Central memory CD4-positive, alpha-beta T cell (primary cell): ENCODE measurements around the gene ACOT6.
"Not testable (repeated sequence)": the region's sequence is repeated elsewhere in the genome, so short reads cannot be mapped to it uniquely, and the experiment has no call there.

Source experiments
- DNase-seq: peaks from one replicate; pipeline ENCODE4 v3.0.0; 2022

The ACOT6 gene

GRCh38 chr14:73602994-73603393, 9.3 kb upstream of the ACOT6 start:
- DNase-seq: no peak

DNA sequence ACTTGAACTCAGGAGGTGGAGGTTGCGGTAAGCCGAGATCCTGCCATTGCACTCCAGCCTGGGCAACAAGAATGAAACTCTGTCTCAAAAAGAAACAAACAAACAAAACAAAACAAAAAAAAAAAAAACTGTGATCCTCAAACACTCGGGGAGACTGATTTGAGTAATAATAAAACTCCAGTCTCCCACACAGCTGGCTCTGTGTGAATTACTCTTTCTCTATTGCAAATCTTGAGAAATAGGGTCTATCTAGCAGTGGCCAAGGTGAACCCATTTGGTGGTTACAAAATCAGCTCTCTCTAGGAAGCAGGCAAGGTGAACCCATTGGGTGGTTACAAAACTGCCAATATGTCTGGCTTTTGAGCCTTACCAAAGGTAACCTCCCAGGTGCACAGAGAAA, 6.0 kb upstream of the ACOT6 start:
- no peak for DNase-seq

- no peak for DNase-seq
Observed at GRCh38 chr14:73607241-73607640, 5.1 kb upstream of the ACOT6 start.

GRCh38 chr14:73610687-73611086, 1.6 kb upstream of the ACOT6 start:
- no peak for DNase-seq

DNA sequence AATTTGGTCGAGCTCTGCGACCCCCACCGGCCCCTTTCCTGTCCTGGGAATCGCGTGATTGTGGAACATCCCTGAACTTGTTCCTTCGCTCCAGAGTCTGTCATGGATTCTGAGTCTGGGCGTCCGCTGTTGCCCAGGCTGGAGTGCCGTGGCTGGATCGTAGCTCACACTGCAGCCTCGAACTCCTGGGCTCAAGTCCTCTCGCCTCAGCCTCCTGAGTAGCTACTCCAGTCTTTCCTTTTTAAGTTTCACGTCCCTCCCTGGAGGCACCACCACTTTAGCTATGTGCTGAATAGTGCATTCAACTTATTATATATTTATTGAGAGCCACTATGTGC, 698 bp downstream of the ACOT6 start:
- no peak for DNase-seq

- DNase-seq: no peak
Observed at GRCh38 chr14:73613419-73613963, 1.2 kb downstream of the ACOT6 start.

DNA sequence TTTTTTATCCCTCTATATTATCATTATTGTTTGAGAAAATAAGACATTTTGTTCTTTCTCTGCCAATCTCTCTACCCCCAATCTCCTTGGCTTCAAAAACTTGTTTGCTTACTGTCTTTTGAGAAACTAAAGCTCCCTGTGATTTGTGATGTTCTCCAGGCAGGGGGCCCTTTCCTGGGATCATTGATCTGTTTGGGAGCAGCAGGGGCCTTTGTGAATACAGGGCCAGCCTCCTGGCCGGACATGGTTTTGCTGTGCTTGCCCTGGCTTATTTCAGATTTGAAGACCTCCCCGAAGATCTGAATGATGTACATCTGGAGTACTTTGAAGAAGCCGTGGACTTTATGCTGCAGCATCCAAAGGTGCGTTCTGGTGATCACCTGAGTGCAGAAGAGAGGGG, 4.5 kb downstream of the ACOT6 start:
- no peak for DNase-seq

DNA sequence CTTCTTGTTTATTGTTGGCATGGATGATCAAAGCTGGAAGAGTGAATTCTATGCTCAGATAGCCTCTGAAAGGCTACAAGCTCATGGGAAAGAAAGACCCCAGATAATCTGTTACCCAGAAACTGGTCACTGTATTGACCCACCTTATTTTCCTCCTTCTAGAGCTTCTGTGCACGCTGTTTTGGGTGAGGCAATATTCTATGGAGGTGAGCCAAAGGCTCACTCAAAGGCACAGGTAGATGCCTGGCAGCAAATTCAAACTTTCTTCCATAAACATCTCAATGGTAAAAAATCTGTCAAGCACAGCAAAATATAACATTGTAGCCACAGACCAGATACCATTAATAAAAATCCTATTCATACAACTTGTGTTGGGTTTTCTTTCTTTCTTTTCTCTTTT, 7.2 kb downstream of the ACOT6 start:
- DNase-seq: no peak

DNA sequence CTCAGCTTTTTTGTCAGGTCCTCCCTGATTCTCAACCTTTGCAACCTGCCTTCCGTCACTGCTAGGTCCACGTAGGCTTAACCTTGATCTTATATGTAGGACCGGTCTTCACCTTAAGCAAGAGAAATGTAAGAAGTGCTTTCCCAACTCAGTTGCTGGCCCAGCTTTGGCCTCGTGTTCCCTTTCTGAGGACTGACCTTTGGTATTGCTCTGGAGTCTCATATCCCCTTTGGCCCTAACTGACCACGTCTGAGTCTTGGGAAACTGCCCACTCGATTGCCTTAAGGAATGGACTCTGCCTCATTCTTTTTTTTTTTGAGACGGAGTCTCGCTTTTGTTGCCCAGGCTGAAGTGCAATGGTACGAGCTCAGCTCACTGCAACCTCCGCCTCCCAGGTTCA, 8.0 kb downstream of the ACOT6 start:
- DNase-seq: no peak

DNA sequence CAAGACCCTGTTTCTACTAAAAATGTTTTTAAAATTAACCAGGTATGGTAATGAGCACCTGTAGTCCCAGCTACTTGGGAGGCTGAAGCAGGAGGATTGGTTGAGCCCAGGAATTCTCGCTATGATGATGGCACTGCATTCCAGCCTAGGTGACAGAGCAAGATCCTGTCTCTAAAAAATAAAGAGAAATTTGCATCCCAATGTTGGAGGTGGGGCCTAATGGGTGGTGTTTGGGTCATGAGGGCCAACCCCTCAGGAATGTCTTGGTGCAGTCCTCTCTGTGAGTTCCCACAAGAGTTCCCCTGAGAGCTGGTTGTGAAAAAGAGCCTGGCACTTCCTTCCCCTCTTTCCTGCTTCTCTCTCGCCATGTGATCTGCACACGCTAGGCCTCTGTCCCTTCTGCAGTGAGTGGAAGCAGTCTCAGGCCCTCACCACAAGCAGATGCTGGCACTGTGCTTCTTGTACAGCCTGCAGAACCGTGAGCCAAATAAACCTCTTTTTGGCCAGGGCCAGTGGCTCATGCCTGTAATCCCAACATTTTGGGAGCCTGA, 11.3 kb downstream of the ACOT6 start:
- DNase-seq: no peak

DNA sequence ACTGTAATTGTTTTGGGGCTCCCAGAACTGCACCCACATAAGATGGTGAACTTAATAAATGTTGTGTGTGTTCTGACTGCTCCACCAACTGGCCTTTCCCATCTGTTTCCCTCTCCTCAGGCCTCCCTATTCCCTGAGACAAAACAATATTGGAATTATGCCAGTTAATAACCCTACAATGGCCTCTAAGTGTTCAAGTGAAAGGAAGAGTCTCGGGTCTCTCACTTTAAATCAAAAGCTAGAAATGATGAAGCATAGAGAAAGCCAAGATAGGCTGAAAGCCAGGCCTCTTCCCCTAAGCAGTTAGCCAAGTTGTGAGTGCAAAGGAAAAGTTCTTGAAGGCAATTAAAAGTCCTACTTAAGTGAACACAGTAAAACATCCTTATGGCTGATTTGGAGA, 13.4 kb downstream of the ACOT6 start:
- DNase-seq: no peak

- no peak for DNase-seq
Observed at GRCh38 chr14:73627151-73627558, 14.8 kb downstream of the ACOT6 start.

DNA sequence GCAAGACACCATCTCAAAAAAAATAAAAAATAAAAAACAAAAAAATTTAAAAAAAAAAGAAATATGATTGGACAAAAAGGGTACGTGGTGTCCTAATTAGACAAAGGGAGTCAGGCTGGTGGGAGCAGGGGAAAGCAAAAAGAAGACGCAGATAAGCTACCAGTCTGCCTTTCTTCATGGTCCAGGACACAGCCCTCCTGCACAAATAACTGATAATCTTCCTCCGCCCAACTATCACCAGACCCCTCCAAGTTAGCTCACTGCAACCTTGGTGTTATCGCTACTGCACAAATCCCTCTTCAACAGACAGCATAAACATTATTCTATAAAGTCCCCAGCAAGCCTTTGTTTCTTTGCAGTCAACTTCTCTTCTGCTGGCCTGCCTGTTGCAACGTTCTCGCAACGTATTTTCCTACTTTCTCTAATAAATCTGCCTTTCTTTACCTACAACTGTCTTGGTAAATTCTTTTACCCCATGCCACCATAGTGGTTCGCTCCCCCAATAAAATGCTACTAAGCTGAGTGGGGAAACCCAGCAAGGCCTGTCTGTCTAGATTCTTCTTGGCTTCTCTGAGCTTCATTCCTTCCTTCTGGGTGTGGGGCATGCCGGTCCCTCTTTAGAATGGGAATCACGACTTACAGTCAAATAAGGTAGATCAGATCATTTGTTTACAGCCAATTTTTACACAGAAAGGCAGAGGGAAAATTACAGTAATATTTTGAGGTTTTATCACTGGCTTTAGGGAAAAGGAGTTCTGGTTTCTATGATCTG, 17.9 kb downstream of the ACOT6 start:
- DNase-seq: no peak

- peak; percentile 49 for DNase-seq
Observed at GRCh38 chr14:73633116-73634010, 21.0 kb downstream of the ACOT6 start.

GRCh38 chr14:73634011-73634833, 21.9 kb downstream of the ACOT6 start:
- DNase-seq: no peak

DNA sequence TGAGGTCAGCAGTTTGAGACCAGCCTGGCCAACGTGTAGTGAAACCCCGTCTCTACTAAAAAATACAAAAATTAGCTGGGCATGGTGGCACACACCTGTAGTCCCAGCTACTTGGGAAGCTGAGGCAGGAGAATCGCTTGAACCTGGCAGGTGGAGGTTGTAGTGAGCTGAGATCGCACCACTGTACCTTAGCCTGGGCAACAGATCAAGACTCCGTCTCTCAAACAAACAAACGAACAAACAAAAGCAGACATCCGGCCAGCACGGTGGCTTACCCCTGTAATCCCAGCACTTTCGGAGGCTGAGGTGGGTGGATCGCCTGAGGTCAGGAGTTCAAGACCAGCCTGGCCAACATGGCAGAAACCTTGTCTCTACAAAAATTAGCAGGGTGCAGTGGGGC, 24.0 kb downstream of the ACOT6 start:
- DNase-seq: not testable (repeated sequence)

GRCh38 chr14:73637830-73638229, 25.5 kb downstream of the ACOT6 start:
- DNase-seq: no peak

- no peak for DNase-seq
Observed at GRCh38 chr14:73640796-73641365, 28.6 kb downstream of the ACOT6 start.

DNA sequence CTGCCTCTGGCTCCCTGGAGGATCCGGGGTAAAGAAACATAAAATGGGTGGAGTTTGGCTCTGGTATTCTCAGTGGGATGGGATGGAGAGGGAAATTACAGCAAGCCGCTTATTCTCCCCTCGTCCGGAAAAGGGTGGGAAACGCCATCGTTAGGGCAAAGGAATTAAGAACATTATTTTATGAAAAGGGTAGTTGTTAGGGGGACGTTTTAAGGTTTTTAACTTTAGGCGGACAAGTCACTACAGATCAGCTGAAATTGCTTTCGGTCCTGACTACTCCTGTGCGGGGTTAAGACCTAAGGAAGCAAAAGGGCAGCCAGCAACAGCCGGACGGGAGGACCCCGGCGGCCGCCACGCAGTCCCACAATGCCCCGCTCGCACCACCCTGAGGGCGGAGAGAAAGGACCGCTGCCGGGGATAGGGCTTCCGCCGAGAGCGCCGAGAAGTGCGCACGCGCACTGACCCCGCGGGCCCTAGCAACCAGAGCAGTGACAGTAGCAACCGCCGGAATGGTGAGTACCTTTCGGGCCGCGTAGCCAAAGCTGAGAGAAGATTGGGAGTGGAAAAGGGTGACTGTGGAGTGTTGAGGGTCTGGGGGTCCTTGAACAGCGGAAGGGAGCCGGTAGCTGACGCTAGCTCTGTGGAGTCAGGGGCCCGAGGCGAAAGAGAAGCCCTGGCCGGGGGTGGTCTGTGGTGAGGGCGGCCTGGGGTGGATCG, 32.4 kb downstream of the ACOT6 start, which contains the start of gene DNAL1:
Gene DNAL1, plus strand, starts transcription at position 456 of the 717 bp plus-strand sequence. Its CDS starts 54 bp downstream, at position 510.
- peak; percentile 87 for DNase-seq

- DNase-seq: no peak
Observed at GRCh38 chr14:73645248-73645610, 32.9 kb downstream of the ACOT6 start.

GRCh38 chr14:73651005-73651404, 38.7 kb downstream of the ACOT6 start:
- no peak for DNase-seq

- DNase-seq: no peak
Observed at GRCh38 chr14:73655851-73656250, 43.5 kb downstream of the ACOT6 start.
